SK-N-SH (cell line): Measurements from ENCODE around the gene FAM168A. TPM values are rescaled to one million over a fixed set of nuclear protein-coding genes. Genes with fewer than 3 reads are reported as not detected.
"Not testable (repeated sequence)": the region's sequence is repeated elsewhere in the genome, so short reads cannot be mapped to it uniquely, and the experiment has no call there.

ENCODE experiments used
- CTCF ChIA-PET: fragments of 300-600, 350-600 bp; formaldehyde crosslinking; extraction: SDS; loops from one replicate; lab custom pipeline; 2021; lab: Yijun Ruan, JAX
- POLR2A ChIA-PET: fragments of 350-600 bp; sonication (Branson Sonifier 250); formaldehyde crosslinking; extraction: SDS; loops from one replicate; lab custom pipeline; 2020; ENCODE audit warnings: antibody characterized with exemption, inconsistent platforms; lab: Yijun Ruan, JAX
- DNase-seq: peaks from one replicate; pipeline ENCODE4 v3.0.0; 2012
- H2AFZ ChIP-seq: fragments of 200-600 bp; sonication (generic); 2 replicates; pipeline ENCODE4 v1.8.1; 2016; ENCODE audit warnings: antibody characterized with exemption, mild to moderate bottlenecking, low read depth
- H3F3A ChIP-seq: fragments of 200-600 bp; sonication (generic); replicated peaks from 2 replicates; pipeline ENCODE3; 2016; ENCODE audit warnings: antibody characterized with exemption, mild to moderate bottlenecking; ENCODE audit not compliant: insufficient read depth
- H3K27ac ChIP-seq, 2 experiments: fragments of 200-500 bp in 1 of 2; fragments of 200-600 bp in 1 of 2; sonication (Bioruptor generic) in 1 of 2; sonication (generic), shearing (Covaris generic) in 1 of 2; 2 replicates each; pipeline versions ENCODE4 v1.5.1 to v1.6.1; 2014 to 2016; ENCODE audit warnings: low read depth in 2 of 2, inconsistent platforms in 1 of 2, low read length in 1 of 2, mild to moderate bottlenecking in 1 of 2, mixed read lengths in 1 of 2
- H3K27me3 ChIP-seq: fragments of 200-600 bp; sonication (generic), shearing (Covaris generic); 2 replicates; pipeline ENCODE4 v1.6.1; 2016; ENCODE audit warnings: mixed run types; ENCODE audit not compliant: insufficient read depth
- H3K36me3 ChIP-seq, 2 experiments: fragments of 200-500 bp in 1 of 2; fragments of 200-600 bp in 1 of 2; sonication (Bioruptor generic) in 1 of 2; sonication (generic) in 1 of 2; replicated peaks in 1 of 2; 2 replicates each; pipeline versions ENCODE3 to v1.5.1; 2014 to 2016; ENCODE audit warnings: low read length in 1 of 2, mild to moderate bottlenecking in 1 of 2; ENCODE audit not compliant: insufficient read depth in 2 of 2, control insufficient read depth in 1 of 2
- H3K4me1 ChIP-seq, 2 experiments: fragments of 200-500 bp in 1 of 2; fragments of 200-600 bp in 1 of 2; sonication (Bioruptor generic) in 1 of 2; sonication (generic), shearing (Covaris generic) in 1 of 2; 2 replicates each; pipeline versions ENCODE4 v1.5.1 to v1.6.1; 2014 to 2016; ENCODE audit warnings: low read depth in 1 of 2, low read length in 1 of 2, mixed run types in 1 of 2; ENCODE audit not compliant: insufficient read depth in 2 of 2, control insufficient read depth in 1 of 2
- H3K4me2 ChIP-seq: fragments of 200-600 bp; sonication (generic), shearing (Covaris generic); 2 replicates; pipeline ENCODE4 v1.6.1; 2017; ENCODE audit warnings: mixed run types
- H3K4me3 ChIP-seq, 2 experiments: fragments of 200-500 bp in 1 of 2; fragments of 200-600 bp in 1 of 2; sonication (Bioruptor generic) in 1 of 2; sonication (generic), shearing (Covaris generic) in 1 of 2; 2 replicates each; pipeline versions ENCODE4 v1.5.1 to v1.8.1; 2014 to 2016; ENCODE audit warnings: low read depth in 2 of 2, inconsistent platforms in 1 of 2, low read length in 1 of 2, mild to moderate bottlenecking in 1 of 2, mixed read lengths in 1 of 2, moderate library complexity in 1 of 2
- H3K79me2 ChIP-seq: fragments of 200-600 bp; sonication (generic); 2 replicates; pipeline ENCODE4 v1.8.1; 2017; ENCODE audit warnings: mild to moderate bottlenecking; ENCODE audit not compliant: insufficient read depth
- H3K9ac ChIP-seq: fragments of 200-600 bp; sonication (generic); 2 replicates; pipeline ENCODE4 v1.6.1; 2017; ENCODE audit warnings: mixed run types
- H3K9me2 ChIP-seq: fragments of 200-600 bp; sonication (generic); 2 replicates; pipeline ENCODE4 v1.6.1; 2017; ENCODE audit warnings: mixed run types
- H3K9me3 ChIP-seq: fragments of 200-600 bp; sonication (generic); 2 replicates; pipeline ENCODE4 v1.6.1; 2017; ENCODE audit warnings: mixed run types, mild to moderate bottlenecking, moderate library complexity
- H4K20me1 ChIP-seq: fragments of 200-600 bp; sonication (generic); 2 replicates; pipeline ENCODE4 v1.6.1; 2017; ENCODE audit warnings: mild to moderate bottlenecking, mixed run types; ENCODE audit not compliant: insufficient read depth
- FOSL2 ChIP-seq: IDR thresholded peaks from 2 replicates; pipeline ENCODE4 v1.4.0; 2012; ENCODE audit warnings: low read depth, mild to moderate bottlenecking, moderate library complexity, borderline replicate concordance
- FOXJ3 ChIP-seq: sonication (generic); formaldehyde crosslinking; IDR thresholded peaks from 2 replicates; pipeline ENCODE4 v1.5.1; 2020; ENCODE audit warnings: mild to moderate bottlenecking, missing genetic modification reagents
- FOXM1 ChIP-seq: IDR thresholded peaks from 2 replicates; pipeline ENCODE4 v1.4.0; 2012; ENCODE audit warnings: low read depth, mild to moderate bottlenecking
- PBX3 ChIP-seq: IDR thresholded peaks from 2 replicates; pipeline ENCODE4; 2012
- RFX5 ChIP-seq: IDR thresholded peaks from 2 replicates; pipeline ENCODE4 v1.6.1; 2012; ENCODE audit warnings: mild to moderate bottlenecking, improper control_type of control experiment, low read length
- WGBS: methylation state at CpG from one replicate; pipeline ENCODE4 v1.1.6; 2017; ENCODE audit warnings: low lambda C conversion rate; 5-methylcytosine and 5-hydroxymethylcytosine counted together
- polyA plus RNA-seq, 3 experiments: library from polyadenylated mRNA; depleted of rRNA; stranded (reverse); fragments of >200 nt; gene quantifications; 2 replicates each; pipeline ENCODE4 v1.2.3, GENCODE V29; 2012

Gene FAM168A
- polyA plus RNA-seq, 1 of the 3 experiments (the other 2 are of a cell fraction), result 17.8 TPM

GRCh38 chr11:73576185-73576614, 21.7 kb downstream of the FAM168A start:
- 0 out of 2 replicates have a peak, but pooled peaks cover 3% of the 10 kb centered on the region for H4K20me1 ChIP-seq
- H3K4me3 ChIP-seq, result no peak overlapping the region
- H2AFZ ChIP-seq, result no peak overlapping the region
- no peak for DNase-seq
- TF ChIP-seq RFX5, result no peak
- 98% methylated on average over 4 of the region's 4 CpGs for WGBS
- ChIA-PET CTCF (no interaction called here), POLR2A (no interaction called here)
- H3F3A ChIP-seq, result peaks cover 11% of the 10 kb centered on the region
- H3K4me2 ChIP-seq, result no peak overlapping the region
- no peaks in the 10 kb centered on the region for H3K27me3 ChIP-seq
- H3K9me2 ChIP-seq, result no peaks in the 10 kb centered on the region
- peaks cover 0 to 13% of the 10 kb centered on the region in 2 experiments for H3K36me3 ChIP-seq
- no peak overlapping the region for H3K9ac ChIP-seq
- H3K9me3 ChIP-seq, result no peaks in the 10 kb centered on the region
- H3K27ac ChIP-seq, result no peak overlapping the region
- H3K79me2 ChIP-seq, result peaks cover 44% of the 10 kb centered on the region
- H3K4me1 ChIP-seq, result peaks cover 10 to 18% of the 10 kb centered on the region in 2 experiments; a peak in 2 of 4 replicates

- CTCF ChIA-PET, DNase-seq, H3K9me3 ChIP-seq, H3K27ac ChIP-seq, H3K4me1 ChIP-seq, H3K27me3 ChIP-seq, H4K20me1 ChIP-seq, H3K4me2 ChIP-seq, H3K9me2 ChIP-seq, H2AFZ ChIP-seq, POLR2A ChIA-PET, H3K9ac ChIP-seq, H3K4me3 ChIP-seq: not testable (repeated sequence)
- H3K79me2 ChIP-seq, result peaks cover 63% of the 10 kb centered on the region
- peaks cover 11% of the 10 kb centered on the region for H3F3A ChIP-seq
- peaks cover 7 to 18% of the 10 kb centered on the region in 2 experiments for H3K36me3 ChIP-seq
- WGBS, result no CpG with 5 or more reads among the region's 30 CpGs
These were observed 25.9 kb downstream of the FAM168A start for GRCh38 chr11:73571982-73572381.

- H3K9me2 ChIP-seq, result no peaks in the 10 kb centered on the region
- WGBS, result 57% methylated on average over 1 of the region's 1 CpG
- H2AFZ ChIP-seq, result no peak overlapping the region
- H3K9me3 ChIP-seq, result no peaks in the 10 kb centered on the region
- peaks cover 16% of the 10 kb centered on the region for H3F3A ChIP-seq
- no peak for DNase-seq
- H3K4me3 ChIP-seq, result no peak overlapping the region
- H3K27ac ChIP-seq, result peak overlapping the region in 1 of 2 experiments; percentile 75; a peak in 2 of 4 replicates
- H3K36me3 ChIP-seq, result peaks cover 7 to 18% of the 10 kb centered on the region in 2 experiments
- H3K9ac ChIP-seq, result no peak overlapping the region
- no peaks in the 10 kb centered on the region for H3K27me3 ChIP-seq
- peaks cover 3% of the 10 kb centered on the region; the same call in 1 of the 2 replicates for H4K20me1 ChIP-seq
- POLR2A ChIA-PET, result no interaction called here
- H3K4me2 ChIP-seq, result no peak overlapping the region
- H3K79me2 ChIP-seq, result peaks cover 53% of the 10 kb centered on the region
- H3K4me1 ChIP-seq, result peaks cover 12 to 16% of the 10 kb centered on the region in 2 experiments; a peak in 3 of 4 replicates
- no peak for TF ChIP-seq FOXJ3
- peak; percentile 50 for TF ChIP-seq FOSL2
- TF ChIP-seq PBX3, result peak; percentile 68
- TF ChIP-seq FOXM1, result no peak
- CTCF ChIA-PET, result interaction anchor here (1.3 to 1.4 kb wide), 3 partner anchors 92 to 264 kb away, joined by 3 to 4 read pairs (median 3); no protein-coding TSS in a partner anchor
These were observed 27.3 kb downstream of the FAM168A start for GRCh38 chr11:73570415-73571114.
